PC-9 (cell line): Measurements from ENCODE around the gene ALG12.

Experiments
- EZH2 ChIP-seq: fragments of 200-600 bp; sonication (generic); IDR thresholded peaks from 2 replicates; pipeline ENCODE4 v1.8.0; 2017; ENCODE audit warnings: antibody characterized with exemption, low read depth
- TF ChIP-seq, protein P1 (sequence below): fragments of 200-600 bp; sonication (generic); conservative IDR thresholded peaks from 2 replicates; pipeline ENCODE4 v1.6.1; 2017; ENCODE audit warnings: mixed run types, antibody characterized with exemption, mild to moderate bottlenecking, moderate library complexity

DNA sequence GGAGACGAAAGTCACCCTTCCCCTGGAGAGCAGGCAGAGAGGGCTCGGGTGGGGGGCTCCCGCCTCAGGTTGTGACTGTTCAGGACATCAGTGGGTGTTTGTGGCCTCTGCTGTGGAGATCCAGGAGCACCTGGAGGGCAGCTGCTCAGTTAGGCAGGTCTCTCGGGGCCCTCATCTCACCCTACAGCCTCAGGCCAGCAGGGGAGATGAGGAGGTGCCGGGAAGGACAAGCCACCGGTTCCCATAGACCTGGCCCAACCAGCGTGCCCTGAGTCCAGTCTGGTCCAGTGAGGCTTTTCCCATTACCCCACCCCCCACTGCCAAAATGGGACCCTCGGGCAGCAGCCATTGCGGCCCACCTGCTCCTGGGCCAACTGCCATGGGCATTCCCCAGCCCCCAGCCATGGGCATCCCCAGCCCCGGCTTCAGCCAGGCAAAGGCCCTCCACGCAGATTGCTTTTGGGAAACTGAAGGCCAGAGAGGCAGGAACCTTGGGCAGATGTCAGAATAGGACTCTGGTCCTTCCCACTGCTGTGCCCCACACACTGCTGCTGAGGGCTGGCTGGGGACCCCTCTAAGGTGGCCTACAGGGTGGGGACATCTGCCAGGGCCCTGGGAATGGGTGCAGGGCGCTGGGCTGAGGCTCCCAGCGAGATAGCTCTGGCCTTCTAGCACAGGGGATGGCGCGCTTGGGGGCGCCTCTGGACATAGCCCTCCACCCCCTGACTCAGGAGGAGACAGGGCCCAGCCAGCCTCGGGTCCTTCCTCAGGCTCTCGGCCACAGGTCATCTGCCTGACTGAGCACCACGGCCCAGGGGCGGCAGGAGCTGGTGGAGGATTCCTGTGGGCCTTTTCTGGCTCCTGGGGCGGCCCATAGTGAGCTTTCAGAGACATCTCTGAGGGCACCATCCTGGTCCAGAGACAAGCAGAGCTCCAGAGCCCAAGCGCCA is 47.1 kb upstream of the ALG12 start:
- TF ChIP-seq, protein P1, sequence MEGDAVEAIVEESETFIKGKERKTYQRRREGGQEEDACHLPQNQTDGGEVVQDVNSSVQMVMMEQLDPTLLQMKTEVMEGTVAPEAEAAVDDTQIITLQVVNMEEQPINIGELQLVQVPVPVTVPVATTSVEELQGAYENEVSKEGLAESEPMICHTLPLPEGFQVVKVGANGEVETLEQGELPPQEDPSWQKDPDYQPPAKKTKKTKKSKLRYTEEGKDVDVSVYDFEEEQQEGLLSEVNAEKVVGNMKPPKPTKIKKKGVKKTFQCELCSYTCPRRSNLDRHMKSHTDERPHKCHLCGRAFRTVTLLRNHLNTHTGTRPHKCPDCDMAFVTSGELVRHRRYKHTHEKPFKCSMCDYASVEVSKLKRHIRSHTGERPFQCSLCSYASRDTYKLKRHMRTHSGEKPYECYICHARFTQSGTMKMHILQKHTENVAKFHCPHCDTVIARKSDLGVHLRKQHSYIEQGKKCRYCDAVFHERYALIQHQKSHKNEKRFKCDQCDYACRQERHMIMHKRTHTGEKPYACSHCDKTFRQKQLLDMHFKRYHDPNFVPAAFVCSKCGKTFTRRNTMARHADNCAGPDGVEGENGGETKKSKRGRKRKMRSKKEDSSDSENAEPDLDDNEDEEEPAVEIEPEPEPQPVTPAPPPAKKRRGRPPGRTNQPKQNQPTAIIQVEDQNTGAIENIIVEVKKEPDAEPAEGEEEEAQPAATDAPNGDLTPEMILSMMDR = no peak
- no peak for TF ChIP-seq EZH2
